GM10248 (cell line): ENCODE data around the gene ACSL6.

ENCODE experiments used
- CTCF ChIA-PET: fragments of 300-600 bp; sonication (Branson Sonifier 250); formaldehyde crosslinking; extraction: SDS; loops from one replicate; lab custom pipeline; 2021; ENCODE audit warnings: antibody characterized with exemption; lab: Yijun Ruan, JAX
- POLR2A ChIA-PET: fragments of 350-650 bp; sonication (Branson Sonifier 250); formaldehyde crosslinking; extraction: SDS; loops from one replicate; lab custom pipeline; 2020; ENCODE audit warnings: antibody characterized with exemption; lab: Yijun Ruan, JAX
- DNase-seq: peaks from one replicate; pipeline ENCODE4 v3.0.0; 2012; ENCODE audit errors: extremely low spot score
- TF ChIP-seq, protein P1 (sequence below): IDR thresholded peaks from 2 replicates; pipeline ENCODE4 v1.5.1; 2012; ENCODE audit warnings: mild to moderate bottlenecking, low read depth; ENCODE audit errors: extremely low read depth, missing control alignments, control extremely low read depth

ACSL6 gene

DNA sequence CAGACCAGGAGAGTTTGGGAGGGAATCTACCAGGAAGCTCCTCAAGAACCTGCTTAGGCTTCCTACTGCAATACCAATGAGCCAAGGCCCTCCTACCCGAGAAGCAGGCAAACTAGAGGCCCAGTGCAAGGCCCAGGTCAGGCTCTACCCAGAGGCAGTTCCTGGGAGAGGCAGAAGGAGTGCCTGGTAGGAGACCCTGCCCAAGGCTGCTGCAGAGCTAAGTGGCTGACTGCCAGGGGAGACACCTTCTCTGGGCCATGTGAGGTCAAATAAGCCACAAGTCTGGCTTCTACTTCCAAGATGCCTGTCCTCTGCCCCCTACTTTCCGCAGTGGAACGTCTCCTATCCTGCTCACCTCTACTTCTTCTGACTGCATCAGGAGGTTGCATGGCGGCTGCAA, 17.8 kb downstream of the ACSL6 start:
- CTCF ChIA-PET, result interaction anchor here (5.4 kb wide), 1 partner anchor 14 kb away, joined by 39 read pairs; no protein-coding TSS in a partner anchor
- POLR2A ChIA-PET, result no interaction called here
- DNase-seq, result no peak
- TF ChIP-seq, protein P1, sequence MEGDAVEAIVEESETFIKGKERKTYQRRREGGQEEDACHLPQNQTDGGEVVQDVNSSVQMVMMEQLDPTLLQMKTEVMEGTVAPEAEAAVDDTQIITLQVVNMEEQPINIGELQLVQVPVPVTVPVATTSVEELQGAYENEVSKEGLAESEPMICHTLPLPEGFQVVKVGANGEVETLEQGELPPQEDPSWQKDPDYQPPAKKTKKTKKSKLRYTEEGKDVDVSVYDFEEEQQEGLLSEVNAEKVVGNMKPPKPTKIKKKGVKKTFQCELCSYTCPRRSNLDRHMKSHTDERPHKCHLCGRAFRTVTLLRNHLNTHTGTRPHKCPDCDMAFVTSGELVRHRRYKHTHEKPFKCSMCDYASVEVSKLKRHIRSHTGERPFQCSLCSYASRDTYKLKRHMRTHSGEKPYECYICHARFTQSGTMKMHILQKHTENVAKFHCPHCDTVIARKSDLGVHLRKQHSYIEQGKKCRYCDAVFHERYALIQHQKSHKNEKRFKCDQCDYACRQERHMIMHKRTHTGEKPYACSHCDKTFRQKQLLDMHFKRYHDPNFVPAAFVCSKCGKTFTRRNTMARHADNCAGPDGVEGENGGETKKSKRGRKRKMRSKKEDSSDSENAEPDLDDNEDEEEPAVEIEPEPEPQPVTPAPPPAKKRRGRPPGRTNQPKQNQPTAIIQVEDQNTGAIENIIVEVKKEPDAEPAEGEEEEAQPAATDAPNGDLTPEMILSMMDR, result no peak

DNA sequence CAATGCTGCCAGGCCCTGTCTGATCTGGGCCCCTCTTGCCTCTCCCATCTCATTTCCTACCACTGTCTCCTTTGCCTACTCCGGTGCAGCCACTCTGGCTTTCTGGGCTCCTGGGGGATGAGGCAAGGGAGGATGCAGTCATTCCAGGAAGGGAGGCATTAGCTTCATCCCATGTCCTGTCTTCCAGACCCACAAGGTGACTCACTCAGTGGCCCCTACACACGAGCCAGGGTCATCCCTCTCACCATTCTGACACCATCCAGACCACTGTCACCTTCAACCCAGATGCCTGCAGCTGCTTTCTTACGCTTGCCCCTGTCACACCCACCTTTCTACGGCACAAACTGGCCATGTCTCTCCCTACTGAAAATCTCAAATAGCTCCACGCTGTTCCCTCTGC, 19.1 kb downstream of the ACSL6 start:
- CTCF ChIA-PET, result interaction anchor here (5.4 kb wide), 1 partner anchor 15 kb away, joined by 39 read pairs; no protein-coding TSS in a partner anchor

DNA sequence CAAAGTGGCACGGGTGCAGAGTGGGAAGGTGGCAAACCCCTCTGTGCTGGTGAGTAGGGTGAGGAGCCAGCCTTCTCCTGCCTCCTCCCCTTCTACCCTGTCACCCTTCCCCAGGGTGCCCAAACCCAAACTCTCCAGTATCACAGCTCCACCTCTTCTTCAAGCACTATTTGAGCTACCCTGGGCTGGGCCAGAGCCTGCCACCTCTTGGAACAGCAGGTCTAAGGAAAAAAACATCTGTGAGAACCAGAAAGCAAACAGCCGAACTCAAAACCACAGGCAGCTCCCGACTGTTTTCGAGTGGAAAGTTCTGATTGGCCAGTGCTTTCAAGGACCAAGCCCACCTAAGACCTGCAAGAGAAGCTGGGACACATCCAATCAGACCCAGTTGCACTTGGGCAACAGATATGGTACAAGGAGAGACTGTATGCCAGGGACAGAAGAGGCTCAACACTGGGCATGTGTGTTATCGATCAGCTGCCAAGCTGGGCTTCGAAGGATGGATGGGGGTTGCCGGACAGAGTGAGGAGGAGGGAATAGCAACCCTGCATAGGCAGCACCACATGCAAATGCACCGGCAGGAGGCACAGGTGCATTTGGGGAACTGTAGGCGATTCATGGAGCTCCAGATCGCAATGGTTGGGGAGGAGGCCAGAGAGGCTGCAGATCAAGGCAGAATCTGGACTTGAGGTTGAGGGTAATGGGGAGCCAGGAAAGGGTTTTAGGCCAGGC, 19.7 kb downstream of the ACSL6 start:
- ChIA-PET CTCF (interaction anchor here (5.4 kb wide), 1 partner anchor 16 kb away, joined by 39 read pairs; no protein-coding TSS in a partner anchor), POLR2A (no interaction called here)
- DNase-seq, result no peak
- TF ChIP-seq, protein P1, result no peak

More for the DNA sequence above, 19.1 kb downstream of the ACSL6 start:
- no peak for DNase-seq
- POLR2A ChIA-PET, result no interaction called here
- TF ChIP-seq, protein P1, result no peak

DNA sequence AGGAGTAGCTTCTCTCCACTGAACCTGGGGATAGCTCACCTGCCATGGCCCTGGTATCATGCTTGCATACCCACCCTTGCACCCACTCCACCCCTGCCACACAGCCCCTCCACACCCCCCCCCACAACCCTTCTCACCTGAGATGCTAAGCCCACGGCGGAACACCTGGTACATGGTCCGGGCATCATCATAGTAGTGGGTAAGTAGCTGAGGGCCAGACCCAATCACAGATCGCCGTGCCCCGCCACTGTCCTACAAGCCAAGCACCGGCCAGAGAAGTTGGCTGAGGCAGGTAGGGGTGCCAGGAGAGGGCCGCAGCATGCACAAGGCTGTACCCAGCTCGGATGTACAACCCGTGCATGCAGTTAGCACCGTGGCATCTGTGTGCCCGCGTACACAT, 20.7 kb downstream of the ACSL6 start:
- ChIA-PET POLR2A (no interaction called here), CTCF (interaction anchor here (5.4 kb wide), 1 partner anchor 17 kb away, joined by 39 read pairs; no protein-coding TSS in a partner anchor)
- DNase-seq, result no peak
- TF ChIP-seq, protein P1, result no peak

DNA sequence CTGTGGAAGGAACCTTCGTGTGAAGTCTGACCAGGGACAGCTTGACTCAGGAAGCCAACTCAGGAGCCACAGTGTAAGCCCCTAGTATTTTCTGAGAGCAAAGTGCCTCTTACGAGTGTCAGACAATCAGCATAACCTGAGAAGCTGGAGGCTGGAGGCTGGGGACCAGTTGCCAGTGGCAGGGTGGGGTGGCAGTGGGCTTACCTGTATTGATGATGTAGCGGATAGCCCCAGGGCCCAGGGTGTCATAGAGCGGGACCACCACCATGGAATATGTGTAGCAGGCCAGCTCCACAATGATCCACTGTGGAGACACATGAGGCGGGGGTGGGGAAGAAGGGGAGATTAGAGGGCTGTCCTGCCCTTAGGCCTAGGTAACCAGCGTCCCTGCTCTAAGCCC, 22.9 kb downstream of the ACSL6 start:
- DNase-seq, result no peak
- ChIA-PET CTCF (interaction anchor here (1.0 to 1.7 kb wide), 3 partner anchors 11 to 19 kb away, joined by 3 to 8 read pairs (median 4); no protein-coding TSS in a partner anchor), POLR2A (no interaction called here)
- TF ChIP-seq, protein P1, result no peak

DNA sequence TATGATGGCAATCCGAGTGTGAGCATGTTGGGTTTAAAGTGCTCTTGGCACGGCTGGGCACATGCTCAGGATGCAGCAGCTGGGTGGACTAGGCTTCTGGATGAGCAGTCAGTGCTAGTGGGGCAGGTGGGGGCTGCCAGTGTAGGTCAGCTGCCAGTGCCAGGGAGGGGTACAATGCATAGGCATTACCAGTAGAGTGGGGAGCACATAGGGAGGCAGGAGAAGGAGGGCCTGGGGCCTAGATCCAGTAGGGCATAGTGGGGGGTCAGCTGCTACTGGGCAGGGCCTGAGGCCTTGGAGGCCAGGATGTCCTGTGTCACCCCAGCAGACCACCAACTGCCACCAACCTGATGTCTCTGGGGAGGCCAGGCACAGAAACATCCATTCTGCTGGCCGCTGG, 24.2 kb downstream of the ACSL6 start:
- DNase-seq, result no peak
- CTCF ChIA-PET, result no interaction called here
- TF ChIP-seq, protein P1, result no peak
- POLR2A ChIA-PET, result no interaction called here
